ENCODE data around the gene FKBP2. TPM values are rescaled to one million over a fixed set of nuclear protein-coding genes. Genes with fewer than 3 reads are reported as not detected.

FKBP2 gene
- total and polyA plus RNA-seq, 2 of the 13 experiments (the other 11 are each of a cell fraction or from before 2014, with no cell fraction given) = 30.1 to 53.3 TPM

GRCh38 chr11:64284962-64285884 lies 44.3 kb downstream of the FKBP2 start, which contains the start of gene GPR137 (continued):
- TF ChIP-seq THAP9 (CRISPR knock-in tag; IDR thresholded peaks at IDR 0.05; ENCODE audit: borderline replicate concordance) (no peak), ATRX (CRISPR knock-in tag; IDR thresholded peaks at IDR 0.05; ENCODE audit: borderline replicate concordance) (no peak), ZGPAT (CRISPR knock-in tag; IDR thresholded peaks at IDR 0.05) (peak; percentile 38; the same call in 1 of the 2 replicates), ZFP37 (CRISPR knock-in tag; IDR thresholded peaks at IDR 0.05; ENCODE audit: borderline replicate concordance) (no peak), NCOA2 (CRISPR knock-in tag; IDR thresholded peaks at IDR 0.05) (no peak), SNAPC4 (CRISPR knock-in tag; IDR thresholded peaks at IDR 0.05) (0 out of 2 replicates have a peak, but pooled peaks have one; percentile 27), CCAR2 (optimal IDR thresholded peaks at IDR 0.05; ENCODE audit: low read depth, low read length) (no peak), SMARCE1 (IDR thresholded peaks at IDR 0.05; ENCODE audit: borderline replicate concordance) (no peak), ZNF232 (CRISPR knock-in tag; IDR thresholded peaks at IDR 0.05; ENCODE audit: borderline replicate concordance) (no peak), ZSCAN22 (CRISPR knock-in tag; IDR thresholded peaks at IDR 0.05) (no peak), NRL (CRISPR knock-in tag; IDR thresholded peaks at IDR 0.05; ENCODE audit: borderline replicate concordance) (no peak), ARNTL (CRISPR knock-in tag; IDR thresholded peaks at IDR 0.05) (no peak)
- TF ChIP-seq, protein P1, sequence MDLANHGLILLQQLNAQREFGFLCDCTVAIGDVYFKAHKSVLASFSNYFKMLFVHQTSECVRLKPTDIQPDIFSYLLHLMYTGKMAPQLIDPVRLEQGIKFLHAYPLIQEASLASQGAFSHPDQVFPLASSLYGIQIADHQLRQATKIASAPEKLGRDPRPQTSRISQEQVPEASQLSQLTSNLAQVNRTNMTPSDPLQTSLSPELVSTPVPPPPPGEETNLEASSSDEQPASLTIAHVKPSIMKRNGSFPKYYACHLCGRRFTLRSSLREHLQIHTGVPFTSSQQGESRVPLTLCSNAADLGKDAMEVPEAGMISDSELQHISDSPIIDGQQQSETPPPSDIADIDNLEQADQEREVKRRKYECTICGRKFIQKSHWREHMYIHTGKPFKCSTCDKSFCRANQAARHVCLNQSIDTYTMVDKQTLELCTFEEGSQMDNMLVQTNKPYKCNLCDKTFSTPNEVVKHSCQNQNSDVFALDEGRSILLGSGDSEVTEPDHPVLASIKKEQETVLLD (CRISPR knock-in tag; IDR thresholded peaks at IDR 0.05; ENCODE audit: low read depth) = no peak
- TF ChIP-seq, protein P2, sequence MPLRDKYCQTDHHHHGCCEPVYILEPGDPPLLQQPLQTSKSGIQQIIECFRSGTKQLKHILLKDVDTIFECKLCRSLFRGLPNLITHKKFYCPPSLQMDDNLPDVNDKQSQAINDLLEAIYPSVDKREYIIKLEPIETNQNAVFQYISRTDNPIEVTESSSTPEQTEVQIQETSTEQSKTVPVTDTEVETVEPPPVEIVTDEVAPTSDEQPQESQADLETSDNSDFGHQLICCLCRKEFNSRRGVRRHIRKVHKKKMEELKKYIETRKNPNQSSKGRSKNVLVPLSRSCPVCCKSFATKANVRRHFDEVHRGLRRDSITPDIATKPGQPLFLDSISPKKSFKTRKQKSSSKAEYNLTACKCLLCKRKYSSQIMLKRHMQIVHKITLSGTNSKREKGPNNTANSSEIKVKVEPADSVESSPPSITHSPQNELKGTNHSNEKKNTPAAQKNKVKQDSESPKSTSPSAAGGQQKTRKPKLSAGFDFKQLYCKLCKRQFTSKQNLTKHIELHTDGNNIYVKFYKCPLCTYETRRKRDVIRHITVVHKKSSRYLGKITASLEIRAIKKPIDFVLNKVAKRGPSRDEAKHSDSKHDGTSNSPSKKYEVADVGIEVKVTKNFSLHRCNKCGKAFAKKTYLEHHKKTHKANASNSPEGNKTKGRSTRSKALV (CRISPR knock-in tag; IDR thresholded peaks at IDR 0.05) = no peak

Measured in HepG2 (cell line).